GM12878 (cell line): Measurements from ENCODE around the gene PQBP1. TPM values are rescaled to one million over a fixed set of nuclear protein-coding genes. Genes with fewer than 3 reads are reported as not detected.

ENCODE experiments used
- ATAC-seq: fragments of 200-7000 bp; cut with Tn5 transposase; 3 replicates; pipeline ENCODE4 v1.9.1; 2020; ENCODE audit warnings: mild to moderate bottlenecking, moderate library complexity
- BruUV-seq: library from RNA; stranded (reverse); fragments of 400-500 nt; replicated peaks from 2 replicates; lab custom pipeline; 2021; lab: Mats Ljungman, UMichigan
- CTCF ChIA-PET: fragments of 300-600 bp; sonication (Branson Sonifier 250); formaldehyde crosslinking; extraction: SDS; loops from one replicate; lab custom pipeline; 2021; ENCODE audit warnings: inconsistent platforms; lab: Yijun Ruan, JAX
- POLR2A ChIA-PET: fragments of 350-600 bp; formaldehyde crosslinking; extraction: SDS; loops from one replicate; lab custom pipeline; 2021; ENCODE audit warnings: inconsistent platforms; lab: Charles Lee
- RAD21 ChIA-PET: fragments of 300-600 bp; sonication (Branson Sonifier 250); formaldehyde crosslinking; loops from one replicate; lab custom pipeline; 2023; ENCODE audit warnings: antibody characterized with exemption; ENCODE audit not compliant: unreplicated experiment; lab: Charles Lee
- SMC1A ChIA-PET: fragments of 300-600 bp; sonication (Branson Sonifier 250); formaldehyde crosslinking; loops from one replicate; lab custom pipeline; 2023; ENCODE audit not compliant: unreplicated experiment, uncharacterized antibody; lab: Charles Lee
- DNase-seq: peaks from one replicate; pipeline ENCODE4 v3.0.0-alpha.2; 2011; ENCODE audit warnings: low read depth, low spot score
- FAIRE-seq: peaks from 3 replicates; lab custom pipeline; 2011; peaks lifted over from hg19 to GRCh38; lab: Jason Lieb, UNC
- H2AFZ ChIP-seq: 2 replicates; pipeline ENCODE4 v1.6.0; 2011; ENCODE audit warnings: low read depth, low read length, control low read depth; ENCODE audit not compliant: control insufficient read depth
- H3K27ac ChIP-seq: 2 replicates; pipeline ENCODE4 v1.5.1; 2011; ENCODE audit warnings: control low read depth; ENCODE audit not compliant: control insufficient read depth, insufficient read depth
- H3K27me3 ChIP-seq, 2 experiments: replicated peaks in 1 of 2; 2 replicates each; pipeline versions ENCODE4 v1.6.0 to v1.6.1; 2011; ENCODE audit warnings: low read length in 1 of 2; ENCODE audit not compliant: control insufficient read depth in 2 of 2, insufficient read depth in 2 of 2
- H3K36me3 ChIP-seq, 2 experiments: 2 replicates each; pipeline ENCODE4 v1.5.1; 2011; ENCODE audit warnings: low read length in 1 of 2; ENCODE audit not compliant: control insufficient read depth in 2 of 2, insufficient read depth in 2 of 2
- H3K4me1 ChIP-seq: 2 replicates; pipeline ENCODE4 v1.6.1; 2011; ENCODE audit warnings: mild to moderate bottlenecking, low read length, moderate library complexity, mixed read lengths; ENCODE audit not compliant: control insufficient read depth, insufficient read depth
- H3K4me2 ChIP-seq: 2 replicates; pipeline ENCODE4 v1.6.0; 2011; ENCODE audit warnings: control low read depth; ENCODE audit not compliant: control insufficient read depth, insufficient read depth
- H3K4me3 ChIP-seq: fragments of 200-600 bp; sonication (generic); 2 replicates; pipeline ENCODE4 v1.5.1; 2016
- H3K79me2 ChIP-seq: 2 replicates; pipeline ENCODE4 v1.6.0; 2011; ENCODE audit warnings: low read length; ENCODE audit not compliant: control insufficient read depth, insufficient read depth
- H3K9ac ChIP-seq: 2 replicates; pipeline ENCODE4 v1.8.0; 2011; ENCODE audit warnings: low read length, control low read depth, mixed read lengths; ENCODE audit not compliant: control insufficient read depth, insufficient read depth
- H3K9me3 ChIP-seq: replicated peaks from 3 replicates; pipeline ENCODE4 v1.5.1; 2011; ENCODE audit warnings: mild to moderate bottlenecking, low read length; ENCODE audit not compliant: control insufficient read depth, insufficient read depth
- H4K20me1 ChIP-seq: 2 replicates; pipeline ENCODE4 v1.6.0; 2011; ENCODE audit not compliant: control insufficient read depth, insufficient read depth
- ESRRA ChIP-seq: IDR thresholded peaks from 2 replicates; pipeline ENCODE4 v1.6.1; 2012; ENCODE audit warnings: mild to moderate bottlenecking, low read length, improper control_type of control experiment
- POLR2AphosphoS5 ChIP-seq: IDR thresholded peaks from 2 replicates; pipeline ENCODE4 v1.6.1; 2011; ENCODE audit warnings: mild to moderate bottlenecking, low read length, inconsistent platforms
- SPI1 ChIP-seq: IDR thresholded peaks from 2 replicates; pipeline ENCODE4 v1.6.1; 2011; ENCODE audit warnings: low read depth, mild to moderate bottlenecking, low read length, moderate library complexity, borderline replicate concordance; ENCODE audit not compliant: insufficient read depth
- ZNF687 ChIP-seq: fragments of 450-650 bp; IDR thresholded peaks from 2 replicates; pipeline ENCODE4 v1.6.1; 2017; ENCODE audit warnings: mild to moderate bottlenecking, moderate library complexity
- WGBS: methylation state at CpG from one replicate; pipeline ENCODE4 v1.1.6; 2016; ENCODE audit warnings: low lambda C conversion rate; ENCODE audit not compliant: insufficient replicate concordance, insufficient coverage; ENCODE audit errors: missing lambda C conversion rate; 5-methylcytosine and 5-hydroxymethylcytosine counted together
- in situ Hi-C: fragments of 300-500 bp; cut with MboI; formaldehyde crosslinking; loops from 9 replicates; pipeline ENCODE4 v1.14.3; 2018; ENCODE audit warnings: mixed read lengths
- intact Hi-C: fragments of 100-400 bp; cut with micrococcal nuclease; formaldehyde crosslinking; loops from one replicate; pipeline ENCODE4 v1.14.2; 2022; ENCODE audit not compliant: unreplicated experiment
- polyA plus RNA-seq, 11 experiments: library from polyadenylated mRNA; depleted of rRNA in 4 of 11; unstranded in 6 of 11; stranded (reverse) in 5 of 11; fragments of >200 nt; fragmentation: Nextera tagmentation in 4 of 11; fragmentation: Illumina TruSeq in 1 of 11; extraction: Ambion mirVana in 4 of 11; extraction: Trizol in 1 of 11; gene quantifications; 1 replicate in 1 of 11; 2 replicates in 10 of 11; pipeline versions ENCODE4 v1.2.1 to v1.2.3, GENCODE V29; 2011 to 2016; ENCODE audit warnings: inconsistent platforms in 2 of 11, missing spikeins in 2 of 11, low read depth in 1 of 11
- total RNA-seq, 4 experiments: library from RNA; depleted of rRNA in 3 of 4; stranded (reverse); fragments of >200 nt in 3 of 4; fragmentation: Illumina TruSeq in 1 of 4; extraction: Trizol in 1 of 4; gene quantifications; 2 replicates each; pipeline versions ENCODE4 v1.2.1 to v1.2.3, GENCODE V29; 2013 to 2021

Gene PQBP1
- total and polyA plus RNA-seq, 10 of the 15 experiments (the other 5 are each of a cell fraction or from before 2014, with no cell fraction given), result 12.5 to 74.8 (median 68.5) TPM

- 0 out of 2 replicates have a peak, but pooled peaks have one; percentile 11 for TF ChIP-seq ZNF687
- 0 out of 2 replicates have a peak, but pooled peaks have one; percentile 12 for TF ChIP-seq POLR2AphosphoS5
- TF ChIP-seq SPI1, result peak; percentile 25; the same call in 1 of the 2 replicates
- TF ChIP-seq ESRRA, result no peak
- ChIA-PET RAD21 (no interaction called here), SMC1A (no interaction called here), POLR2A (no interaction called here), CTCF (no interaction called here)
- peak overlapping the region; percentile 38; the same call in 1 of the 2 replicates for H3K4me2 ChIP-seq
- DNase-seq, result no peak
- H3K79me2 ChIP-seq, result peaks cover 24% of the 10 kb centered on the region
- H3K27ac ChIP-seq, result peak overlapping the region; percentile 83
- no peaks in the 10 kb centered on the region for H4K20me1 ChIP-seq
- WGBS, result 56% methylated on average over 7 of the region's 7 CpGs
- intact Hi-C loops (loop anchor here (5.0 kb wide), 2 partner anchors 132 to 852 kb away; partner anchors contain the start of gene HDAC6), in situ Hi-C loops (loop anchor here (25.0 kb wide), 1 partner anchor 1722 kb away; the partner anchor contains the start of gene CDK16)
- H3K9ac ChIP-seq, result no peak overlapping the region
- no peak for FAIRE-seq
- no TSS peak for BruUV-seq
- H3K27me3 ChIP-seq, result no peaks in the 10 kb centered on the region
- H3K9me3 ChIP-seq, result no peaks in the 10 kb centered on the region; the same call in 2 of the 3 replicates
- H3K36me3 ChIP-seq, result peaks cover 2 to 8% of the 10 kb centered on the region in 2 experiments; a peak in 3 of 4 replicates
- H3K4me3 ChIP-seq, result no peak overlapping the region
- H2AFZ ChIP-seq, result no peak overlapping the region
- ATAC-seq, result no peak
- H3K4me1 ChIP-seq, result peaks cover 55% of the 10 kb centered on the region
Measured at GRCh38 chrX:48934581-48935300, 37.0 kb downstream of the PQBP1 start.
